ENCODE results near the gene RAF1. TPM values are rescaled to one million over a fixed set of nuclear protein-coding genes. Genes with fewer than 3 reads are reported as not detected.
A peak's percentile ranks its signal among the peaks of the same experiment; 100 is the strongest.

Gene RAF1
- total and polyA plus RNA-seq, 10 donors = 31.6 to 153 (median 110) TPM

GRCh38 chr3:12584083-12584482, 79.8 kb downstream of the RAF1 start:
- peaks cover 4 to 100% (median 97%) of the 10 kb centered on the region in 6 donors for H3K36me3 ChIP-seq

GRCh38 chr3:12583280-12583679, 80.6 kb downstream of the RAF1 start:
- Histone ChIP-seq H3K4me3 (no peak overlapping the region), H3K27ac (no peak overlapping the region), H3K4me1 (peaks cover 0 to 15% (median 8%) of the 10 kb centered on the region in 6 donors), H3K36me3 (peaks cover 4 to 100% (median 95%) of the 10 kb centered on the region in 6 donors), H3K9me3 (no peaks in the 10 kb centered on the region), H3K27me3 (replicated peaks in 1 of 7) (no peaks in the 10 kb centered on the region)
- no peak for DNase-seq
- intact Hi-C loops (cut with DNase I; ENCODE audit: low total_unique reads) = no loop called here
- no peak for TF ChIP-seq CTCF (IDR thresholded peaks at IDR 0.05 in 8 of 11, conservative IDR thresholded peaks at IDR 0.05 in 3 of 11)
- no peak for TF ChIP-seq POLR2A (IDR thresholded peaks at IDR 0.05)
- no peak for TF ChIP-seq POLR2AphosphoS5 (IDR thresholded peaks at IDR 0.05)

More at GRCh38 chr3:12584083-12584482, 79.8 kb downstream of the RAF1 start:
- Histone ChIP-seq H3K27me3 (replicated peaks in 1 of 7) (no peaks in the 10 kb centered on the region), H3K4me3 (no peak overlapping the region), H3K4me1 (peaks cover 0 to 12% (median 7%) of the 10 kb centered on the region in 6 donors), H3K9me3 (no peaks in the 10 kb centered on the region), H3K27ac (no peak overlapping the region)
- no peak for DNase-seq
- 69 to 97% (median 96%) methylated on average over 2 of the region's 2 CpGs for WGBS, 5 donors
- TF ChIP-seq CTCF (IDR thresholded peaks at IDR 0.05 in 8 of 11, conservative IDR thresholded peaks at IDR 0.05 in 3 of 11) (no peak), POLR2AphosphoS5 (IDR thresholded peaks at IDR 0.05) (peak in 1 of 3 donors; percentile 30), POLR2A (IDR thresholded peaks at IDR 0.05) (no peak)
- intact Hi-C loops (cut with DNase I; ENCODE audit: low total_unique reads) = no loop called here

GRCh38 chr3:12582730-12583129, 81.2 kb downstream of the RAF1 start:
- DNase-seq = no peak
- peaks cover 0 to 1% (median 0%) of the 10 kb centered on the region in 8 donors for H3K9me3 ChIP-seq
- peaks cover 4 to 100% (median 96%) of the 10 kb centered on the region in 6 donors for H3K36me3 ChIP-seq
- WGBS, 5 donors = 88 to 96% (median 93%) methylated on average over 4 of the region's 4 CpGs
- intact Hi-C loops (cut with DNase I; ENCODE audit: low total_unique reads) = no loop called here
- no peaks in the 10 kb centered on the region for H3K27me3 ChIP-seq (replicated peaks in 1 of 7)
- TF ChIP-seq POLR2A (IDR thresholded peaks at IDR 0.05) (no peak), POLR2AphosphoS5 (IDR thresholded peaks at IDR 0.05) (no peak), CTCF (IDR thresholded peaks at IDR 0.05 in 8 of 11, conservative IDR thresholded peaks at IDR 0.05 in 3 of 11) (no peak)
- H3K4me1 ChIP-seq = peaks cover 0 to 15% (median 8%) of the 10 kb centered on the region in 6 donors
- no peak overlapping the region for H3K27ac ChIP-seq
- no peak overlapping the region for H3K4me3 ChIP-seq

GRCh38 chr3:12579905-12580304, 84.0 kb downstream of the RAF1 start:
- no peak for TF ChIP-seq POLR2A (IDR thresholded peaks at IDR 0.05)
- TF ChIP-seq POLR2AphosphoS5 (IDR thresholded peaks at IDR 0.05) = peak in 1 of 3 donors; percentile 48
- TF ChIP-seq CTCF (IDR thresholded peaks at IDR 0.05 in 8 of 11, conservative IDR thresholded peaks at IDR 0.05 in 3 of 11) = no peak
- H3K36me3 ChIP-seq = peaks cover 7 to 100% (median 96%) of the 10 kb centered on the region in 6 donors
- intact Hi-C loops (cut with DNase I; ENCODE audit: low total_unique reads) = no loop called here
- H3K4me1 ChIP-seq = peaks cover 0 to 15% (median 8%) of the 10 kb centered on the region in 6 donors
- H3K27ac ChIP-seq = peak overlapping the region in 7 of 8 donors; percentile 36 to 78 (median 55)
- WGBS, 5 donors = 33 to 50% (median 42%) methylated on average over 3 of the region's 3 CpGs
- no peaks in the 10 kb centered on the region for H3K27me3 ChIP-seq (replicated peaks in 1 of 7)
- no peak for DNase-seq
- no peak overlapping the region for H3K4me3 ChIP-seq
- H3K9me3 ChIP-seq = peaks cover 0 to 10% (median 0%) of the 10 kb centered on the region in 8 donors

All from spleen (tissue), 11 donors.